ENCODE results near the gene MEGF10.

DNA sequence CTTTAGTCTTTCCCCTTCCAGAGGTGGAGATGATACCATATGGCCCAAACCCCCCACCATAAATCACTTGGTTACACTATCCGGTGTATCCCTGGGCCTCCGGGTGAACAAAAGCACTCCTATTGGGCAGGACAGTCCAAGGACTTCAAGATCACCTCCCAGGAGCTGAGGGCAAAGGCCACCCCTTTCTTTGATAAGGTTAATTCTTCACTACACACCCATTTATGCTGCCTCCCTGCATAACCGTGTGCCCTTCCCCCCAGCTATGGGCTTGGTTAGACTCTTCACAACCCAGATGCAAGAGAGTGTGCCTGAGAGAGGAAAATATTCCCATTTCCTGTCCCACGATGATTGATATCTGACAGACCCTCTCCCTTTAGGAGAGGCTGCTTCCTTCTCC lies 162.0 kb downstream of the MEGF10 start:
- TF ChIP-seq, protein P1, sequence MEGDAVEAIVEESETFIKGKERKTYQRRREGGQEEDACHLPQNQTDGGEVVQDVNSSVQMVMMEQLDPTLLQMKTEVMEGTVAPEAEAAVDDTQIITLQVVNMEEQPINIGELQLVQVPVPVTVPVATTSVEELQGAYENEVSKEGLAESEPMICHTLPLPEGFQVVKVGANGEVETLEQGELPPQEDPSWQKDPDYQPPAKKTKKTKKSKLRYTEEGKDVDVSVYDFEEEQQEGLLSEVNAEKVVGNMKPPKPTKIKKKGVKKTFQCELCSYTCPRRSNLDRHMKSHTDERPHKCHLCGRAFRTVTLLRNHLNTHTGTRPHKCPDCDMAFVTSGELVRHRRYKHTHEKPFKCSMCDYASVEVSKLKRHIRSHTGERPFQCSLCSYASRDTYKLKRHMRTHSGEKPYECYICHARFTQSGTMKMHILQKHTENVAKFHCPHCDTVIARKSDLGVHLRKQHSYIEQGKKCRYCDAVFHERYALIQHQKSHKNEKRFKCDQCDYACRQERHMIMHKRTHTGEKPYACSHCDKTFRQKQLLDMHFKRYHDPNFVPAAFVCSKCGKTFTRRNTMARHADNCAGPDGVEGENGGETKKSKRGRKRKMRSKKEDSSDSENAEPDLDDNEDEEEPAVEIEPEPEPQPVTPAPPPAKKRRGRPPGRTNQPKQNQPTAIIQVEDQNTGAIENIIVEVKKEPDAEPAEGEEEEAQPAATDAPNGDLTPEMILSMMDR (conservative IDR thresholded peaks at IDR 0.05; ENCODE audit: low read length): no peak
- TF ChIP-seq EZH2phosphoT487 (IDR thresholded peaks at IDR 0.05; ENCODE audit: borderline replicate concordance, low read depth, low read length): no peak

All from OCI-LY7 (cell line).